TTC549 (cell line): ENCODE results near the gene S100A10.

Source experiments
- FAIRE-seq: peaks from 2 replicates; lab custom pipeline; 2012; peaks lifted over from hg19 to GRCh38; lab: Jason Lieb, UNC

S100A10 gene

DNA sequence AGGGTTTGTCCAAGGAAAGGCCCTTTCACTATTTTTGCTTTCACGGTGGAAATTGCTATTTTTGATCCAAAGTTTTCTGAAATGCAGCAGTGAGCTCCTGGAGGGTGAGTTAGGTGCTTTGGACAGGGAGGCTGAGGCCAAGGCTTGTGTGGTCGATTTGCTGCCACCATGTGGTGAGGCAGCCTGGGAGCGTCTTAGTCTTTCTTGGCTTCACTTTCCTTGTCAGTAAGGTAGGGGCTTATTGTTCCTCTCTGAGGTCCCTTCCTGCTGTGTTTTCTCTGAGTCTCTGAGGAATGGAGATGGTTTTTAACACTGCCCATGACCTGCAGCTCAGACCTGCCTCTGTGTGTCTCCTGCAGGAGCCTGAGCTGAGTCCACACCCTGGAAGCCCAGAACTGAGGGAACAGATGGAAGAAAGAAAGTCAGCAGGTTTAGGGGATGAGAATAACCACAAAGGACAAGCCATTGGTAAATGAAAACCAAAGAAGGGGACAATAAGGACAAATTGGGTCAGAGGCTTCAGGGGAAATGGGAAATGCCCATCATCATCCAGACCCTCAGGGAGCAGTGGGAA lies 20.1 kb upstream of the S100A10 start:
- no peak for FAIRE-seq

DNA sequence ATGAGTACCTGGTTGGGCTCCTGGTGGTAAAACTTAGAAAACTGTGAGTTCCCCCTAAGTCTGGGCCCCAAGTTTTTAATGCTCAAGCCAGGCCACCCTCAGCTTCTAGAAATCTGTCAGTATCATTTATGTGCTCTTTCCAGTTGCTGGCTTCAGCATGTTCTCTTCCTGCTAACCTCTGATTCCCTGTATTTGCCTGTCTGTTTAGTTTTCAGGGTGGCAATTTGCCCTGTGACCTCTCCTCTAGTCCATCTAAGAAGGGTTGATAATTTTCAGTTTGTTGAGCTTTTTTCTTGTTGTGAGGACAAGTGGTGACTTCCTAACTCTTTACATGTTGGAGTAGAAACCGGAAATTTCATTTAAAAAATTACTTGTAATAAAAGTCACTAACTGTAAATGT lies 16.0 kb upstream of the S100A10 start:
- FAIRE-seq, result no peak

DNA sequence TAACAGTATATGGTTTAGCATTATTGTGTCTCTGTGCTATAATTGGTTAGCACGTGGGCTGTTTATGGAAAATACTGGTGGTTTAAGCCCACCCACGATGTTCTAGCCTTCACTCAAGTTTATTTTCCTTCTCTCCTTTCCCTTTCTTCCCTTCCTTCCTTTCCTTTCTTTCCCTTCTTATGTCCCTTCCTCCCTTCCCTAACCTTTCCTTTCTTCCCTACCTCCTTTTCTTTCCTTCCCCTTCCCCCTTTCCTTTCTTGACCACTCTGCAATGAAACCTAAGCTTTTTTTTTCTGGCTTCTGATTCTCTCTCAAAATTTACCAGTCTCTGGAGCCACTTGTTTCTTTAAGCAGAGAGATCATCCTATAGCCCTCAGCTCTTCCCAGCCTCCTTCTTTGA lies 13.4 kb upstream of the S100A10 start:
- FAIRE-seq, result no peak

DNA sequence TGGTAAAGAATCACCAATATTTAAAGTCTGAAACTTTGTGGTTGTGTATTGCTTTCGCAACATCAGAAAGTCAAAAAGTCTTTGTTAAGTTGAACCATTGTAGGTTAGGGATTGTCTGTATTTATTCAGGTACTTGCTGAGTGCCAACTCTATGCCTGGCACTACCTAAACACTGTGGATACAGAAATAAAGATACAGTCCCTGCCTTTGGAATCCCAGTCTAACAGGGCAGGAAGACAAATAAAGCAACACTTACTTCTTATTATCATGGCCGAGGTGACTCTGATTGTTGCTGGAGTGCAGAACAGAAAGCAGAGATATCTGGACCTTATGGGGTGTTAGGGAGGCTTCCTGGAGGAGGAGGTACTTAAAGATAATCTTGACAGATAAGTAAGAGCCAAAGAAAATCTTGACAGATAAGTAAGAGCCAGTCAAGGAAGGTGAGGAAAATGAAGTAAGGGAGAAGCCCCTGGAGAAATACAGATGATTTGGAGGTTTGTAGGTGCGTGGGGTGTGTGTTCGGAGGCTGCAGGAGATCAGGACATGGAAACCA lies 11.8 kb upstream of the S100A10 start:
- no peak for FAIRE-seq

- FAIRE-seq, result no peak
These were observed 10.3 kb upstream of the S100A10 start for GRCh38 chr1:152003846-152004442.

DNA sequence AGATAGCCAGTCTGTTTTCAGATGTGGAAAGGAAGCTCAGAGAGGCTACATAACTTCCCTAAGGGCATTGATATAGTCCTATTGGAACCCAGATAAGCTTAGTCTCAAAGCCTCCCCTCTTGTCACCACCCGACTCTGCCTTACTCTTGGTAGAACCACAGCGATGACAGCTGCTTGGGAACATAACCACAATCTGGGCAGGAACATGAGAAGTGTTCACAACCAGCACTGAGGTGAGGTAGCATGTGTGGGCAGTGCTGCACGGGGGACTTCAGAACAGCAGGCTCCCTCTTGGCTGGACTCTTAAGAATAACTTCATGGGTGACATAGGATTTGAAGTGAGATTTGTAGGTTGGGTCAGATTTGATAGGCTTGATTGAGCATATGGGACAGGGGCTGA lies 9.3 kb upstream of the S100A10 start:
- FAIRE-seq, result no peak

DNA sequence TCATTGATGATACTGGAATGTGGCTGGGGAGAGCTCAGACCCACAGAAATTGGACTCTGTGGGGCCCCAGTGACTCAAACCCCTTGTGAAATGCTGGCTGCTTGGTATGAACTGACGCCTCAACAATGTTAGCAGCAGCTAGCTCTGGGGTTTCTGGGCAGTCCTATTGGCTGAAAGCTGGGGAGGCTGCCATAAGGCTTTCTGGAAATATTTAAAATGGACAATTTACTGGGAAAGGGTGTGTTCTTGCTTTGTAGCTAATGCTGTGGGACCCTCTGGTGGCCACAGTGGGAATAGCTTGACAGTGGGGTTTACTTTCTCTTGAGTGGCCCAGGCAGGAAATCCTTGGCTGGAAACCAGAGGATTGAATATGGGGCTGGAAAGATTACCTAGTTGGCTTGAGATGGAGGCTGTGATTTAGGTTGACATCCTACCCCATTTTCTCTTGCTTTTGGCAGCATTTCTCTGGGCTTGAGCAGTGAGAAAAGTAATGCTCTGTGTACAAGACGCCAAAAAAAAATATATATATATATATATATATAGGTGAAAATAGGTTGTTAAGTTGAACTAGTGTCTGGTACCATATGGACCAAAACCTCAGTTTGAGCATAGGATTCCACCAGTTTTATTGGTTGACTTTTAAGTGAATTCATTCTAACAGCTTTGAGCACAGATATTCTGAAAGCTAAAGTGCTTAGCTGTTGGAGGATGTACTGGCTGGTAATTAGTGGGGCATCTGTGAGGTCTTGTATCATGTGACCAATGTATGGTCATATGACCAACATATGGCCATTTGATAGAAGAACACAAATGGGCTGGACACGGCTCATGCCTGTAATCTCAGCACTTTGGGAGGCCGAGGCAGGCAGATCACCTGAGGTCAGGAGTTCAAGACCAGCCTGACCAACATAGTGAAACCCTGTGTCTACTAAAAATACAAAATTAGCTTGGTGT lies 8.2 kb upstream of the S100A10 start:
- FAIRE-seq, result peak; percentile 98

- FAIRE-seq, result no peak
These were observed 7.4 kb upstream of the S100A10 start for GRCh38 chr1:152000964-152001630.

- FAIRE-seq, result no peak
These were observed 5.1 kb upstream of the S100A10 start for GRCh38 chr1:151998611-151999362.

GRCh38 chr1:151997284-151997570 lies 3.6 kb upstream of the S100A10 start:
- FAIRE-seq, result no peak

DNA sequence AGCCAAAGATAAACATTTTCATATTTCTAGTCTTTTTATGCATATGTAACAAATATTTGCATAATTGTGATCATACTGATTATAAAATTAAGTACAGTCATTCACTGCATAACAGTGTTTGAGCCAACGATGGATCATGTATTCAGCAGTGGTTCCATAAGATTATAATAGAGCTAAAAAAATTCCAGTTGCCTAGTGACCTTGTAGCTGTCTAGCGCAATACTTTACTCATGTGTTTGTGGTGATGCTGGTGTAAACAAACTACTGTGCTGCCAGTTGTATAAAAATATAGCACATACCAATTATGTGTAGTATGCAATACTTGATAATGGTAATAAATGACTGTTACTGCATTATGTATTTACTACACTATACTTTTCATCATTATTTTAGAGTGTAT lies 2.1 kb upstream of the S100A10 start:
- peak; percentile 7 for FAIRE-seq

DNA sequence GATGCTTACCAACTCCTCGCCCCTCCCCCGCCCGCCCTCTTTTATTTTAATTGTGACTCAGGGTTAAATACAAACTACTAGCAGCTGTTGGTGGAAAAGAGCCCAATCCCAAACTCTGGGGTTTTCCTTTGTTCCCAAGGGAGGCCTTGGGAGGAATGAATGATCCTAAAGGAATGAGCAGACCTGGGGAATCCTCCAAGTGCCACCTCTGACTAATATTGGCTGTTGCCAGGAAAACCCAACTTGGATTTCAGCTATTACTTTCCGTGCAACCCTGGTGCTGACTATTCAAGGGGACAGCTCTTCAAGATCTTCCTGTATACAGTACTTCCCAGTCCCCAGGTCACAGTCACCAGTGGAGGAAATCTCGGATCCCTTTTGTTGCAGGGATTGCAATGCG lies 1.3 kb upstream of the S100A10 start:
- FAIRE-seq, result no peak

DNA sequence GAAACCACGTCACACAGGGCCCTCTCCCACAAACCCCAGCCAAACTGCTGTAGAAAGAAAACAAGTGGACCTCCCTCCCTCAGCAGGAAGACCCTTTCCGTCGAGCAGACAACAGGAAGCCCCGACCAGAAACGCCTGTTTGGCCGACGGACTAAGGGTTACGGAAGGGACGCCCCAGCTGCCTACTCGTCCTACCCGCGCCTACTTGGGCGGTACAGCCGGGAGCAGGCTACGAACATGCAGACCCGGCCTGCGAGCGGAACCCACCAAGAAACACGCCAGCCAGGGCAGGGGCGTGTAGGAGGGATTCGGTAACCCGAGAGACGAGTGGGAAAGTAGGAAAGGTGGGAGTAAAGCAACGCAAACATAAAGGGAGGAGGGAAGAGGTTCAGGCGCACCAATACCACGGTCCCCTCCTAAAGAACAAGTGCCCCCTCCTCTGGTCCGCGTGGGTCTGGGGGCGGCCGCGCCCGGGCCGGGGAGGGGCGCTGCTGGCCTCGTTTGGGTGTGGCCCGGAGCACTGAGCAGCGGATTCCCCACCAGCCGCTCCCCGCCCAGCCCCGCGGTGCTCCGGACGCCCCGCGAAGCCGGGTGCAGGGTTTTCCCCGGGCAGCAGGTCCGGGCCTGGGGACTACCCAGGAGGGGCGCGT lies 450 bp downstream of the S100A10 start:
- no peak for FAIRE-seq

- FAIRE-seq, result no peak
These were observed 1.2 kb downstream of the S100A10 start for GRCh38 chr1:151992303-151993083.

DNA sequence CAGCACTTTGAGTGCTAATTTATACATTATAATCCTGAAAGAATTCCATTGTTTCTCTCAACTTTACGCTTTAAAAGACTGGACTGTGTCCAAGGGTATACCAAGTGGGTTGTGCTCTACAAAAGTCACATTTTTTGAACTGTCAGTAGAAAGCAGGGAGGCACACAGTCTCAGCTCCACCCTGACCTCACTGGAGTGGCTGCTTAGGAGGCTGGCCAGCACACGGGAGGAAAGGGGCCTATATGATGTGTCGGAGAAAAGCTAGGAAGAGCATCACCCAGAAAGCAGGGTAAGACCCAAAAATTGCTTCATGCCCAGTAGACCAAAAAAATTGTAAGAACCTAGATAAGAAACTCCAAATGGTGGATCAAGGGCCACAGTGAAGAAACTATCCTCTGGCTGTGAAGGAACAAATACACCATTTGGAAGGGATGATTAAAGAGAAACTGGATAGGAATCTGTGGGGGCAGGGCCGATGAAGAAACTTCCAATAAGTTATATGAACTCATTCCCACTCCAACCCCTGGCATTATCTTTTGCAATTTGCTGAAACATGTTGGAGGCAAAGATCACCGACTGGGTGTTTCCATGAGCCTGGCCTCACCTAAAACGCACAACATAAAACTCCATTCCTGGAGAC lies 1.9 kb downstream of the S100A10 start:
- no peak for FAIRE-seq

- no peak for FAIRE-seq
These were observed 2.8 kb downstream of the S100A10 start for GRCh38 chr1:151990856-151991198.

GRCh38 chr1:151990058-151990855 lies 3.4 kb downstream of the S100A10 start:
- no peak for FAIRE-seq

DNA sequence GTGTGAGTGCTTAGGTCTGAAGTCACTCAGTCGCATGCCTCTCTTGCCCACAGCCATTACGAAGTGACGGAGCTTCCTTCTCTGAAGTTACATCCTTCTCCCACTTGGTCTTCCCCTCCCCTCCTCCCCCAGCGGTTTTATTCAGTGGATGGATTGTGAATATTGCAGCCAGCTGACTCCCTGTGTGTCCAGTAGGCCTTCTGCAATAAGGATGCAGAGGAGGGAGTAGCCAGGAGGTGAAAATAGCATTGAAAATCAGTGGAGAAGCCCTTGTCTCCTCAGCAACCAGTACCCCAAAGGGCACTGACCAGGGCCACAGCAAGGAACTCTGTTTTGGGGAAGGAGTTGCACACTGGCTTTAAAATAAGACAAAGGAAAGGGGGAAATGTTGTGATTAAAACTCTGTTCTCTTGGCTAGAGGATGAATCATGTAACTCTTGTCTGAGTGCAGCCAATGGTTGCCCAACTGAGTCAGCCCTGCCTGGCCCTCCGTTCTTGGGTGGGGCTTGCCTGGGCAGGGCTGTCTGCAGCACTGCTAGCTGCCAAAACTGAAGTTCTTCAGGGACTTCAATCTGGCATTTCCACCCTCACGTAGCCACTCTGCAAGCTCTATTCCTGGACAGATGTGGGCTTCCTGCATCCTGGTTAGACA lies 4.3 kb downstream of the S100A10 start:
- FAIRE-seq, result no peak

DNA sequence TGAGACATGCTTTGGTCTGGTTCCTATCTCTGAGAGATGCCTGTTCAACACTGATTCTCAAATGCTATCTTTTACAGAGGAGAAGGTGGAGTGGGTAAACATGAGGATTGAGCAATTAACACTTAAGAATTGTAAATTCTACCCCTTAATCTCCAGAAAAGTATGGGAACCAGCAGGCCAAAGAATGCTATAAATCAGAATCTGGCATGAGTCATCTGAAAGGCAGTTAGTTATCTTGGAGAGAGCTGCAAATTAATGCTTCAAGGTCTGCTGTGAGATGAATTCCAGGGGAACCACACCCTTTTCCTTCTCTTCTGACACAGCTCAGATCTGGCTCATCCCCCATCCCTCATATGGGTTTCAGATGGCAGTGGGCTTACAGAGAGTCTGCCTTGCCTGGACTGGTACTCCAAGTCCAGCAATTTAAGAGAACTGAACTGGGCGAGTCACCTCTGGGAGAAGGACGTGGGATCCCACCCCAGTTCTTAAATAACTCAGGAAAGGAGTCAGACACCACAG lies 5.2 kb downstream of the S100A10 start:
- no peak for FAIRE-seq
